Measurements from ENCODE around the gene YIF1A.
A peak's percentile ranks its signal among the peaks of the same experiment; 100 is the strongest.

The YIF1A gene

GRCh38 chr11:66290330-66290621 lies 1.3 kb upstream of the YIF1A start:
- peak overlapping the region; percentile 75 for H3K4me3 ChIP-seq (ENCODE audit: low read depth, low read length)
- no peak for TF ChIP-seq MAX (IDR thresholded peaks at IDR 0.05; ENCODE audit: low read depth, low read length)
- TF ChIP-seq CTCF (IDR thresholded peaks at IDR 0.05; ENCODE audit: low read depth, low read length): no peak
- no peak for TF ChIP-seq MYC (IDR thresholded peaks at IDR 0.05; ENCODE audit: low read depth, low read length)
- no peak for TF ChIP-seq POLR2A (IDR thresholded peaks at IDR 0.05; ENCODE audit: extremely low read depth, insufficient read length)

GRCh38 chr11:66289548-66290329 lies 796 bp upstream of the YIF1A start:
- no peak for TF ChIP-seq POLR2A (IDR thresholded peaks at IDR 0.05; ENCODE audit: extremely low read depth, insufficient read length)
- TF ChIP-seq MYC (IDR thresholded peaks at IDR 0.05; ENCODE audit: low read depth, low read length): peak; percentile 77
- peak; percentile 84 for TF ChIP-seq MAX (IDR thresholded peaks at IDR 0.05; ENCODE audit: low read depth, low read length)
- no peak for TF ChIP-seq CTCF (IDR thresholded peaks at IDR 0.05; ENCODE audit: low read depth, low read length)
- H3K4me3 ChIP-seq (ENCODE audit: low read depth, low read length): peak overlapping the region; percentile 75
- DNase-seq (ENCODE audit: low read depth): peak; percentile 89

More at GRCh38 chr11:66290330-66290621, 1.3 kb upstream of the YIF1A start:
- DNase-seq (ENCODE audit: low read depth): no peak

- H3K4me3 ChIP-seq (ENCODE audit: low read depth, low read length): peak overlapping the region; percentile 90
- TF ChIP-seq MYC (IDR thresholded peaks at IDR 0.05; ENCODE audit: low read depth, low read length) (no peak), CTCF (IDR thresholded peaks at IDR 0.05; ENCODE audit: low read depth, low read length) (no peak), MAX (IDR thresholded peaks at IDR 0.05; ENCODE audit: low read depth, low read length) (no peak), POLR2A (IDR thresholded peaks at IDR 0.05; ENCODE audit: extremely low read depth, insufficient read length) (no peak)
- DNase-seq (ENCODE audit: low read depth): no peak
These were observed 863 bp downstream of the YIF1A start for GRCh38 chr11:66287889-66288670.

- TF ChIP-seq CTCF (IDR thresholded peaks at IDR 0.05; ENCODE audit: low read depth, low read length) (no peak), MYC (IDR thresholded peaks at IDR 0.05; ENCODE audit: low read depth, low read length) (no peak), MAX (IDR thresholded peaks at IDR 0.05; ENCODE audit: low read depth, low read length) (no peak), POLR2A (IDR thresholded peaks at IDR 0.05; ENCODE audit: extremely low read depth, insufficient read length) (no peak)
- no peak for DNase-seq (ENCODE audit: low read depth)
- no peak overlapping the region for H3K4me3 ChIP-seq (ENCODE audit: low read depth, low read length)
These were observed 1.6 kb downstream of the YIF1A start for GRCh38 chr11:66287211-66287888.

- no peak overlapping the region for H3K4me3 ChIP-seq (ENCODE audit: low read depth, low read length)
- DNase-seq (ENCODE audit: low read depth): no peak
- TF ChIP-seq MAX (IDR thresholded peaks at IDR 0.05; ENCODE audit: low read depth, low read length): no peak
- no peak for TF ChIP-seq POLR2A (IDR thresholded peaks at IDR 0.05; ENCODE audit: extremely low read depth, insufficient read length)
- TF ChIP-seq MYC (IDR thresholded peaks at IDR 0.05; ENCODE audit: low read depth, low read length): no peak
- TF ChIP-seq CTCF (IDR thresholded peaks at IDR 0.05; ENCODE audit: low read depth, low read length): no peak
These were observed 2.2 kb downstream of the YIF1A start for GRCh38 chr11:66286699-66287098.
